Central memory CD4-positive, alpha-beta T cell (primary cell): Measurements from ENCODE around the gene CCHCR1.

ENCODE experiments used
- DNase-seq: peaks from one replicate; pipeline ENCODE4 v3.0.0; 2022

CCHCR1 gene

GRCh38 chr6:31161216-31162126 lies 3.9 kb upstream of the CCHCR1 start:
- DNase-seq: no peak

GRCh38 chr6:31158863-31159855 lies 1.6 kb upstream of the CCHCR1 start:
- DNase-seq: no peak

GRCh38 chr6:31158140-31158862 lies 699 bp upstream of the CCHCR1 start, which contains the start of gene TCF19:
Gene TCF19, plus strand, starts transcription at chr6:31158589. Its CDS starts 881 bp downstream, at chr6:31159470.
- peak; percentile 99 for DNase-seq

GRCh38 chr6:31156641-31157040 lies 961 bp downstream of the CCHCR1 start:
- DNase-seq: no peak

- no peak for DNase-seq
Measured at GRCh38 chr6:31154436-31154835, 3.2 kb downstream of the CCHCR1 start.

- no peak for DNase-seq
Measured at GRCh38 chr6:31152781-31153180, 4.8 kb downstream of the CCHCR1 start.

- no peak for DNase-seq
Measured at GRCh38 chr6:31149827-31150447, 7.7 kb downstream of the CCHCR1 start.

GRCh38 chr6:31145386-31145785 lies 12.2 kb downstream of the CCHCR1 start:
- DNase-seq: no peak

GRCh38 chr6:31144970-31145340 lies 12.6 kb downstream of the CCHCR1 start:
- DNase-seq: no peak

GRCh38 chr6:31144296-31144969 lies 13.2 kb downstream of the CCHCR1 start:
- DNase-seq: no peak

- DNase-seq: no peak
Measured at GRCh38 chr6:31143148-31143547, 14.5 kb downstream of the CCHCR1 start.

- DNase-seq: no peak
Measured at GRCh38 chr6:31142361-31142761, 15.2 kb downstream of the CCHCR1 start.

GRCh38 chr6:31140643-31141042 lies 17.0 kb downstream of the CCHCR1 start:
- DNase-seq: no peak

GRCh38 chr6:31139599-31139998 lies 18.0 kb downstream of the CCHCR1 start:
- no peak for DNase-seq

- no peak for DNase-seq
Measured at GRCh38 chr6:31138982-31139381, 18.6 kb downstream of the CCHCR1 start, which contains the start of gene PSORS1C2. Gene PSORS1C2, minus strand, starts transcription at chr6:31139066. Its CDS starts 40 bp downstream, at chr6:31139026.

- DNase-seq: no peak
Measured at GRCh38 chr6:31135710-31136109, 21.9 kb downstream of the CCHCR1 start.

GRCh38 chr6:31132806-31133205 lies 24.8 kb downstream of the CCHCR1 start:
- DNase-seq: no peak

GRCh38 chr6:31131595-31131994 lies 26.0 kb downstream of the CCHCR1 start:
- no peak for DNase-seq

GRCh38 chr6:31130751-31131150 lies 26.9 kb downstream of the CCHCR1 start:
- no peak for DNase-seq

- no peak for DNase-seq
Measured at GRCh38 chr6:31129130-31129529, 28.5 kb downstream of the CCHCR1 start.

GRCh38 chr6:31128093-31128676 lies 29.4 kb downstream of the CCHCR1 start:
- DNase-seq: peak; percentile 53
